ENCODE results near the gene SPAG9. TPM values are rescaled to one million over a fixed set of nuclear protein-coding genes. Genes with fewer than 3 reads are reported as not detected.
A peak's percentile ranks its signal among the peaks of the same experiment; 100 is the strongest.

Gene SPAG9
- total and polyA plus RNA-seq, 2 experiments from 2014 or later = 26.5 to 82.7 TPM

- WGBS (ENCODE audit: low lambda C conversion rate, missing lambda C conversion rate) = 93% methylated on average over 15 of the region's 15 CpGs
- Histone ChIP-seq H3K27me3 (no peaks in the 10 kb centered on the region), H3K36me3 (replicated peaks; ENCODE audit: insufficient read depth, low read depth) (no peaks in the 10 kb centered on the region), H2AFZ (no peak overlapping the region), H3K4me3 (no peak overlapping the region), H3K9me2 (replicated peaks; ENCODE audit: insufficient read depth) (no peaks in the 10 kb centered on the region), H3K4me1 (ENCODE audit: insufficient read depth) (peaks cover 13% of the 10 kb centered on the region), H3K9me3 (ENCODE audit: low read depth) (no peaks in the 10 kb centered on the region), H3K4me2 (no peak overlapping the region), H4K20me1 (ENCODE audit: insufficient read depth, poor library complexity, severe bottlenecking) (no peaks in the 10 kb centered on the region), H3K79me2 (no peaks in the 10 kb centered on the region), H3K27ac (no peak overlapping the region)
- DNase-seq (ENCODE audit: low spot score) = no peak
- TF ChIP-seq EZH2phosphoT487 (IDR thresholded peaks at IDR 0.05; ENCODE audit: low read depth, severe bottlenecking, unreplicated experiment) = no peak
- no peak for TF ChIP-seq EZH2 (IDR thresholded peaks at IDR 0.05; ENCODE audit: borderline replicate concordance)
- TF ChIP-seq CTCF (IDR thresholded peaks at IDR 0.05; ENCODE audit: poor library complexity) = no peak
Measured at GRCh38 chr17:50934672-50935220, 185.9 kb downstream of the SPAG9 start.

GRCh38 chr17:50934161-50934560, 186.5 kb downstream of the SPAG9 start:
- H3K4me1 ChIP-seq (ENCODE audit: insufficient read depth) = peaks cover 13% of the 10 kb centered on the region
- no peaks in the 10 kb centered on the region for H3K79me2 ChIP-seq
- no peak overlapping the region for H3K27ac ChIP-seq
- 94% methylated on average over 4 of the region's 4 CpGs for WGBS (ENCODE audit: low lambda C conversion rate, missing lambda C conversion rate)
- no peaks in the 10 kb centered on the region for H4K20me1 ChIP-seq (ENCODE audit: insufficient read depth, poor library complexity, severe bottlenecking)
- H3K36me3 ChIP-seq (replicated peaks; ENCODE audit: insufficient read depth, low read depth) = no peaks in the 10 kb centered on the region
- DNase-seq (ENCODE audit: low spot score) = no peak
- TF ChIP-seq EZH2 (IDR thresholded peaks at IDR 0.05; ENCODE audit: borderline replicate concordance) (no peak), CTCF (IDR thresholded peaks at IDR 0.05; ENCODE audit: poor library complexity) (no peak), EZH2phosphoT487 (IDR thresholded peaks at IDR 0.05; ENCODE audit: low read depth, severe bottlenecking, unreplicated experiment) (no peak)
- H3K27me3 ChIP-seq = no peaks in the 10 kb centered on the region
- no peak overlapping the region for H3K4me3 ChIP-seq
- H3K4me2 ChIP-seq = no peak overlapping the region
- H3K9me3 ChIP-seq (ENCODE audit: low read depth) = no peaks in the 10 kb centered on the region
- no peaks in the 10 kb centered on the region for H3K9me2 ChIP-seq (replicated peaks; ENCODE audit: insufficient read depth)
- no peak overlapping the region for H2AFZ ChIP-seq

- Histone ChIP-seq H2AFZ (peak overlapping the region; percentile 54), H3K4me1 (ENCODE audit: insufficient read depth) (peaks cover 13% of the 10 kb centered on the region), H3K9me3 (ENCODE audit: low read depth) (no peaks in the 10 kb centered on the region), H3K27me3 (no peaks in the 10 kb centered on the region), H3K36me3 (replicated peaks; ENCODE audit: insufficient read depth, low read depth) (no peaks in the 10 kb centered on the region), H3K79me2 (no peaks in the 10 kb centered on the region), H3K4me2 (peak overlapping the region; percentile 84), H3K4me3 (peak overlapping the region; percentile 4), H3K9me2 (replicated peaks; ENCODE audit: insufficient read depth) (no peaks in the 10 kb centered on the region), H4K20me1 (ENCODE audit: insufficient read depth, poor library complexity, severe bottlenecking) (no peaks in the 10 kb centered on the region), H3K27ac (peak overlapping the region; percentile 77)
- peak; percentile 91 for DNase-seq (ENCODE audit: low spot score)
- TF ChIP-seq EZH2phosphoT487 (IDR thresholded peaks at IDR 0.05; ENCODE audit: low read depth, severe bottlenecking, unreplicated experiment) (no peak), EZH2 (IDR thresholded peaks at IDR 0.05; ENCODE audit: borderline replicate concordance) (no peak), CTCF (IDR thresholded peaks at IDR 0.05; ENCODE audit: poor library complexity) (no peak)
- WGBS (ENCODE audit: low lambda C conversion rate, missing lambda C conversion rate) = 2% methylated on average over 54 of the region's 62 CpGs
Measured at GRCh38 chr17:50931144-50931908, 189.3 kb downstream of the SPAG9 start.

Data from hepatocyte (in vitro differentiated cells).